Subcutaneous adipose tissue (tissue), 4 donors: ENCODE data around the gene CEP152. TPM values are rescaled to one million over a fixed set of nuclear protein-coding genes. Genes with fewer than 3 reads are reported as not detected.

Source experiments
- total RNA-seq, 4 donors: library from RNA; depleted of rRNA; stranded (reverse); fragments of >200 nt; gene quantifications; one replicate each; pipeline ENCODE4 v1.1.0, GENCODE V29; 2016
- TF ChIP-seq, protein P1 (sequence below): fragments of 450-650 bp; IDR thresholded peaks from one replicate; pipeline ENCODE4 v1.5.1; 2016; ENCODE audit warnings: low read depth, mild to moderate bottlenecking, control low read depth, antibody characterized with exemption, moderate library complexity

CEP152 gene
- total RNA-seq, 4 donors from 2014 or later, result 3.4 to 7.1 (median 5.7) TPM

DNA sequence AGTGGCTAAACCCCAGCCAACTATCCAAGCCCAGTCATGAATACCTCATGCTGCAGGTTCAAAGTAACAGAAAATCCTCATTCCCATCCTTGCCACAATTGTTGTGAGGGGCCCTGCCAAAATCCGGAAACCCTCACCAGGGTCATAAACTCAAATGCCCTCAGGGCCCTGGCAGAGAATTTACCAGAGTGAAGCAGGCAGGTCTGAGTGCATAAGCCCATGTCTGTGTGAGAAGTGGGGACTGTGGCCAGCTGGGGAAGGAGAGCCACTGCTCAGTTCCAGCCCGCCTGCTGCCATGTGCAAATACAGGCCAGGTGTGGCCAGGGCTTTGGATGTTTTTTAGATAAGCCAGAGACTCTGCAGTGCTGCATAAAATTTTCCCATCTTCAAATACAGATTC lies 7.0 kb downstream of the CEP152 start:
- TF ChIP-seq, protein P1, sequence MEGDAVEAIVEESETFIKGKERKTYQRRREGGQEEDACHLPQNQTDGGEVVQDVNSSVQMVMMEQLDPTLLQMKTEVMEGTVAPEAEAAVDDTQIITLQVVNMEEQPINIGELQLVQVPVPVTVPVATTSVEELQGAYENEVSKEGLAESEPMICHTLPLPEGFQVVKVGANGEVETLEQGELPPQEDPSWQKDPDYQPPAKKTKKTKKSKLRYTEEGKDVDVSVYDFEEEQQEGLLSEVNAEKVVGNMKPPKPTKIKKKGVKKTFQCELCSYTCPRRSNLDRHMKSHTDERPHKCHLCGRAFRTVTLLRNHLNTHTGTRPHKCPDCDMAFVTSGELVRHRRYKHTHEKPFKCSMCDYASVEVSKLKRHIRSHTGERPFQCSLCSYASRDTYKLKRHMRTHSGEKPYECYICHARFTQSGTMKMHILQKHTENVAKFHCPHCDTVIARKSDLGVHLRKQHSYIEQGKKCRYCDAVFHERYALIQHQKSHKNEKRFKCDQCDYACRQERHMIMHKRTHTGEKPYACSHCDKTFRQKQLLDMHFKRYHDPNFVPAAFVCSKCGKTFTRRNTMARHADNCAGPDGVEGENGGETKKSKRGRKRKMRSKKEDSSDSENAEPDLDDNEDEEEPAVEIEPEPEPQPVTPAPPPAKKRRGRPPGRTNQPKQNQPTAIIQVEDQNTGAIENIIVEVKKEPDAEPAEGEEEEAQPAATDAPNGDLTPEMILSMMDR, result no peak

DNA sequence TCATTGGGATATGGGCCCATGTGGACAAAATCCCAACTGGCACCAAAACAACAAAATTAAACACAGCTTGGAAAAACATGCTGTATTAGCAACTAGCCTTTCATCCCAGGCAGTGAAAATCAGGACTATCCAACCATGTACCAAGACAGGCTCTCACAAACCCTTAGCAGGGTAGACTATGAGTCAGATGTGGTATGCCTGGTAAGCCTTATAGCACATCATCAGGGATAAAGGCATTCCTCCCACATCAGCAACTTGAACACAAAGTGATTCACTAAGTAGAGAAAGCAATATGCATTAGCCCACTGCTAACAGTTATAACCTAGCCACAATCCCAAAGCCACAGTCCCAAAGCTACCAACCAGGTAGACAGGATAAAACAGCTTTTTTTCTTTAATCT lies 8.0 kb downstream of the CEP152 start:
- TF ChIP-seq, protein P1, result no peak

DNA sequence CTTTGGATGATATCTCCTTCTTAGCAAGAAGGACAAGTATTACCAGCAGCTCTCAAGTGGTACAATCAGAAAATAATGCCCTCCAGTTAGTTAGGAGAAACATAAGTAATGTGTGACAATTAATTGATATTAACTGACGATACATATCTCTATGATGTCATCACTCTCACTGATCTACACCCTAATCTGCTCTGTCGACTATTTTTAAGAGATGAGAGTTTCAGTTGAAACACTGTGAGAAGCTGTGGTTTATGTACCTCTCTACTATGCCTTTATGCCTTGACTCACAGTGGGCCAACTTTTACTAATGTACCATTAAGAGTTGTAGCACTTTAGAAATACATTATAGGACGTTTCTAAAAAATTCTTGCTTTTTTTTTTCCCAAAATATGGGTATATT lies 8.6 kb downstream of the CEP152 start:
- TF ChIP-seq, protein P1, result no peak

GRCh38 chr15:48800811-48801455 lies 9.9 kb downstream of the CEP152 start:
- TF ChIP-seq, protein P1, result no peak

GRCh38 chr15:48800245-48800644 lies 10.6 kb downstream of the CEP152 start:
- TF ChIP-seq, protein P1, result no peak

DNA sequence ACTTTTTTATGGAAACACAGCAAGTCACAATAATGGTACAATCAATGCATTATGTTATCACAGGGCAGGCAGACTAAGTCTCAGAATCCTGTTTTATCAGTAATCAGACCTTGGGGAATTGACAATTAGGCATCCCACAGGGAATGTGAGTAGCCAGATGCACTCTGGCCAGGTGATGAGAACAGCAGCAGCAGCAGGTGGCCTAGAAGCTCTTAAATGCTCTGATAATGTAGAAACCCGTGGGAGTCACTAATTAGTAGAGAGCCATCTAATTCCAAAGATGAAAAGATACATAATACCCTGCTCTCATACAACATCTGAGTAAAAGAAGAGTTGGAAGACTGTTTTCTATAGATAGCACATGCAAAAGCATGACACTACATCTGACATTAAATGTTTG lies 12.6 kb downstream of the CEP152 start:
- TF ChIP-seq, protein P1, result no peak

- TF ChIP-seq, protein P1, result no peak
Measured at GRCh38 chr15:48796930-48797329, 13.9 kb downstream of the CEP152 start.
